ENCODE measurements around the gene GPHN. TPM values are rescaled to one million over a fixed set of nuclear protein-coding genes. Genes with fewer than 3 reads are reported as not detected.

Gene GPHN
- total and polyA plus RNA-seq, 2 of the 4 experiments (the other 2 are of a cell fraction): 8.0 to 8.1 TPM

DNA sequence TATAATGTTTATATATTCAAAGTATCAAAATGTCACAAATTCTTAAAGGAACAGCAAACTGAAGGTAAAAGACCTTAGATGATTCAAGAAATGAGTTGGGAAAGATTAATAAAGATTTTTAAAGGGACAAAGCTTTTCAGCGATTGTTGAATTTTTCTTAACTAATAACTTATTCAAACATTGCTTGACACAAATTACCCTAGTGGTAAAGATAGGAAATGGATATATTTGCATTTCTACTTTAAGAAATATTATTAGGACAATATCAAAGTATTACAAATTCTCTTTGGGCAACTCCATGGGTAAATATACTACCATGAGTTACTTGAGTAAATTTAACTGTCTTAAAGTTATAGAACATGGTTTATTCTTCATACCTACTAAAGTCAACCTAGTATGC lies 415.3 kb downstream of the GPHN start:
- no peak overlapping the region for H4K8ac ChIP-seq (ENCODE audit: low read depth in 2 of 2, low read length in 2 of 2)
- H3K4me1 ChIP-seq (ENCODE audit: control insufficient read depth, insufficient read depth, low read length): no peaks in the 10 kb centered on the region
- H3K79me1 ChIP-seq (ENCODE audit: low read depth in 1 of 2, low read length in 2 of 2): no peaks in the 10 kb centered on the region
- no peak overlapping the region for H2AK9ac ChIP-seq (replicated peaks; ENCODE audit: low read depth, low read length, poor library complexity)
- H3K27ac ChIP-seq (ENCODE audit: insufficient read depth, low read length): no peak overlapping the region
- H4K91ac ChIP-seq (ENCODE audit: insufficient read depth, low read depth, low read length): no peak overlapping the region
- no peak overlapping the region for H4K5ac ChIP-seq (ENCODE audit: low read depth, low read length)
- no TSS peak for BruUV-seq (replicated peaks)
- H4K20me1 ChIP-seq (ENCODE audit: insufficient read depth, low read length): no peaks in the 10 kb centered on the region
- no peak overlapping the region for H3K18ac ChIP-seq (ENCODE audit: low read depth, low read length)
- no peaks in the 10 kb centered on the region for H3K36me3 ChIP-seq (ENCODE audit: control insufficient read depth, insufficient read depth, low read length)
- ATAC-seq (ENCODE audit: low read depth) (no peak), DNase-seq (no peak)
- H3K4me2 ChIP-seq (ENCODE audit: low read depth, low read length): no peak overlapping the region
- H3K14ac ChIP-seq (replicated peaks; ENCODE audit: low read depth, low read length): no peak overlapping the region
- H2AFZ ChIP-seq (replicated peaks; ENCODE audit: low read length, poor library complexity): no peak overlapping the region
- H3K23ac ChIP-seq (ENCODE audit: low read depth, low read length): no peak overlapping the region
- H3K56ac ChIP-seq (ENCODE audit: extremely low read depth, insufficient read depth, low read length): no peak overlapping the region
- H3K4ac ChIP-seq (ENCODE audit: low read depth, low read length): no peak overlapping the region
- H2BK5ac ChIP-seq (ENCODE audit: low read depth, low read length, poor library complexity, severe bottlenecking): no peak overlapping the region
- in situ Hi-C loops (cut with MboI; ENCODE audit: low sequenced_read_pairs): no loop called here
- no peak overlapping the region for H2AK5ac ChIP-seq (ENCODE audit: low read depth, low read length)
- CTCF ChIA-PET: no interaction called here
- POLR2A ChIA-PET (ENCODE audit: unreplicated experiment): no interaction called here
- no peak overlapping the region for H3K4me3 ChIP-seq (ENCODE audit: insufficient read depth, low read depth, low read length)
- dilution Hi-C loops (cut with HindIII; ENCODE audit: low sequenced_read_pairs, unreplicated experiment): no loop called here
- H2BK15ac ChIP-seq (ENCODE audit: low read depth, low read length): no peak overlapping the region
- WGBS, 2 experiments (ENCODE audit: extremely low coverage in 2 of 2, insufficient read length in 1 of 2): no CpG with 5 or more reads among the region's 1 CpG
- no peaks in the 10 kb centered on the region for H3K27me3 ChIP-seq (ENCODE audit: control insufficient read depth, insufficient read depth, low read length)
- H2BK20ac ChIP-seq (ENCODE audit: low read depth, low read length): no peak overlapping the region
- H3K9me1 ChIP-seq (ENCODE audit: insufficient read depth, low read length): no peaks in the 10 kb centered on the region
- no peak overlapping the region for H3K9ac ChIP-seq (ENCODE audit: low read depth, low read length)
- no peak overlapping the region for H2BK120ac ChIP-seq (ENCODE audit: low read depth, low read length)
- TF ChIP-seq NFE2L2 (IDR thresholded peaks at IDR 0.05; ENCODE audit: low read depth, low read length) (no peak), RFX5 (IDR thresholded peaks at IDR 0.05; ENCODE audit: low read depth, low read length) (no peak), RAD21 (IDR thresholded peaks at IDR 0.05; ENCODE audit: low read length) (no peak), RCOR1 (IDR thresholded peaks at IDR 0.05; ENCODE audit: insufficient replicate concordance, low read length) (no peak), POLR2A (IDR thresholded peaks at IDR 0.05; ENCODE audit: low read depth, low read length) (no peak), CEBPB (IDR thresholded peaks at IDR 0.05; ENCODE audit: low read depth, low read length) (no peak)
- TF ChIP-seq, protein P1, sequence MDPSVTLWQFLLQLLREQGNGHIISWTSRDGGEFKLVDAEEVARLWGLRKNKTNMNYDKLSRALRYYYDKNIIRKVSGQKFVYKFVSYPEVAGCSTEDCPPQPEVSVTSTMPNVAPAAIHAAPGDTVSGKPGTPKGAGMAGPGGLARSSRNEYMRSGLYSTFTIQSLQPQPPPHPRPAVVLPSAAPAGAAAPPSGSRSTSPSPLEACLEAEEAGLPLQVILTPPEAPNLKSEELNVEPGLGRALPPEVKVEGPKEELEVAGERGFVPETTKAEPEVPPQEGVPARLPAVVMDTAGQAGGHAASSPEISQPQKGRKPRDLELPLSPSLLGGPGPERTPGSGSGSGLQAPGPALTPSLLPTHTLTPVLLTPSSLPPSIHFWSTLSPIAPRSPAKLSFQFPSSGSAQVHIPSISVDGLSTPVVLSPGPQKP (IDR thresholded peaks at IDR 0.05; ENCODE audit: borderline replicate concordance, low read depth, low read length): no peak
- intact Hi-C loops (cut with micrococcal nuclease): no loop called here
- no peaks in the 10 kb centered on the region for H3K9me3 ChIP-seq (ENCODE audit: control insufficient read depth, insufficient read depth, low read length)
